Keratinocyte (primary cell): ENCODE results near the gene NSG1. TPM values are rescaled to one million over a fixed set of nuclear protein-coding genes. Genes with fewer than 3 reads are reported as not detected.

Source experiments
- DNase-seq: peaks from one replicate; pipeline ENCODE4 v3.0.0-alpha.2; 2011; ENCODE audit warnings: low read depth, missing footprints, low spot score
- FAIRE-seq: peaks from 2 replicates; lab custom pipeline; 2011; peaks lifted over from hg19 to GRCh38; lab: Jason Lieb, UNC
- H2AFZ ChIP-seq: 2 replicates; pipeline ENCODE4 v1.6.0; 2012; ENCODE audit warnings: low read length, control low read depth, inconsistent platforms; ENCODE audit not compliant: control insufficient read depth
- H3K27ac ChIP-seq: 2 replicates; pipeline ENCODE4 v1.5.1; 2011; ENCODE audit warnings: low read length; ENCODE audit not compliant: control insufficient read depth, insufficient read depth
- H3K27me3 ChIP-seq: 3 replicates; pipeline ENCODE4 v1.6.0; 2011; ENCODE audit warnings: low read length; ENCODE audit not compliant: control insufficient read depth, insufficient read depth; ENCODE audit errors: extremely low read depth
- H3K36me3 ChIP-seq, 2 experiments: 2 replicates in 1 of 2; 3 replicates in 1 of 2; pipeline ENCODE4 v1.5.1; 2011; ENCODE audit warnings: low read length in 2 of 2, mild to moderate bottlenecking in 1 of 2; ENCODE audit not compliant: control insufficient read depth in 2 of 2, insufficient read depth in 2 of 2; ENCODE audit errors: extremely low read depth in 1 of 2
- H3K4me1 ChIP-seq: 3 replicates; pipeline ENCODE4 v1.5.1; 2011; ENCODE audit warnings: low read length; ENCODE audit not compliant: control insufficient read depth, insufficient read depth; ENCODE audit errors: extremely low read depth
- H3K4me2 ChIP-seq: 3 replicates; pipeline ENCODE4 v1.6.0; 2011; ENCODE audit warnings: low read depth, low read length; ENCODE audit not compliant: control insufficient read depth, insufficient read depth; ENCODE audit errors: extremely low read depth
- H3K4me3 ChIP-seq, 3 experiments: fragments of 200-600 bp in 1 of 3; sonication (generic) in 1 of 3; 2 replicates in 2 of 3; 3 replicates in 1 of 3; pipeline ENCODE4 v1.5.1; 2011 to 2016; ENCODE audit warnings: low read length in 3 of 3, mild to moderate bottlenecking in 3 of 3, control low read depth in 2 of 3, inconsistent platforms in 1 of 3, low read depth in 1 of 3, mixed read lengths in 1 of 3, mixed run types in 1 of 3, moderate library complexity in 1 of 3; ENCODE audit not compliant: control insufficient read depth in 2 of 3, insufficient read depth in 2 of 3; ENCODE audit errors: extremely low read depth in 1 of 3
- H3K79me2 ChIP-seq: 2 replicates; pipeline ENCODE4 v1.6.0; 2012; ENCODE audit warnings: low read length; ENCODE audit not compliant: control insufficient read depth, insufficient read depth
- H3K9ac ChIP-seq: 3 replicates; pipeline ENCODE4 v1.6.0; 2011; ENCODE audit warnings: low read length; ENCODE audit not compliant: control insufficient read depth, insufficient read depth; ENCODE audit errors: extremely low read depth
- H3K9me1 ChIP-seq: 3 replicates; pipeline ENCODE4 v1.6.0; 2011; ENCODE audit warnings: low read length; ENCODE audit not compliant: control insufficient read depth, insufficient read depth; ENCODE audit errors: extremely low read depth
- H3K9me3 ChIP-seq: 2 replicates; pipeline ENCODE4 v1.5.1; 2012; ENCODE audit warnings: low read depth, low read length; ENCODE audit not compliant: control insufficient read depth
- H4K20me1 ChIP-seq: 3 replicates; pipeline ENCODE4 v1.6.0; 2011; ENCODE audit warnings: low read length; ENCODE audit not compliant: control insufficient read depth, insufficient read depth; ENCODE audit errors: extremely low read depth
- EZH2 ChIP-seq: IDR thresholded peaks from one replicate; pipeline ENCODE4 v1.6.1; 2012; ENCODE audit warnings: inconsistent platforms, mild to moderate bottlenecking, low read length, moderate library complexity
- dilution Hi-C: fragments of 300-500 bp; cut with MboI; formaldehyde crosslinking; loops from one replicate; pipeline ENCODE4 v1.7.0; 2020; ENCODE audit warnings: low sequenced_read_pairs; ENCODE audit not compliant: extremely low pct_ligation_motif_present
- polyA plus RNA-seq, 5 experiments: library from polyadenylated mRNA; depleted of rRNA in 3 of 5; stranded (reverse) in 3 of 5; stranded (forward) in 1 of 5; unstranded in 1 of 5; fragments of >200 nt; gene quantifications; 1 replicate in 1 of 5; 2 replicates in 3 of 5; 3 replicates in 1 of 5; pipeline versions ENCODE4 v1.2.1 to v1.2.3, GENCODE V29; 2011 to 2012; ENCODE audit warnings: missing spikeins in 2 of 5, low read depth in 1 of 5, low replicate concordance in 1 of 5
- TF ChIP-seq, protein P1 (sequence below), 3 experiments: IDR thresholded peaks in 1 of 3; conservative IDR thresholded peaks in 1 of 3; optimal IDR thresholded peaks in 1 of 3; 2 replicates in 2 of 3; 3 replicates in 1 of 3; pipeline versions ENCODE3 to v1.5.1; 2011; ENCODE audit warnings: low read length in 3 of 3, mild to moderate bottlenecking in 3 of 3, moderate library complexity in 2 of 3, control low read depth in 1 of 3, inconsistent platforms in 1 of 3; ENCODE audit not compliant: insufficient read depth in 2 of 3; ENCODE audit errors: extremely low read depth in 1 of 3

The NSG1 gene
- polyA plus RNA-seq, 1 donor (not counting 4 experiments of a cell fraction or from before 2014, with no cell fraction given), result 49.3 TPM

DNA sequence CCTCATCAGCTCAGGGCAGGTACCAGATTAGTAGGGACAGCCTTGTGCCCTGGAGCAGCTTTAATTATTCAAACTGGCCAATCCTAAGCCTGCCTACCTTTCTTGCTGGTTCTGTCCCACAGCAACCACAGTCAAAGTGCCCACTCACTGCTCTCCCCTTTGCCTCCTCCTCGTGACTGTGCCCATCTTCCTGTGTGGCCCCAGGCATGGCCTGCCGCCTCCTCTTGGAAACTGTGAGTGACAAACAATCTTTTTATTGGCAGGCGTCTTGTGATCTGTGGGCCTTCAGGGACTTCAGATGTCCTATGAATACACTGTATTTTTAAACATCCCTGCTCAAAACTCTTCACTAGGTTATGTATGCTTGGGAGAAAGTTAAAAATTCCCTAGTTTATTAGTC lies 22.8 kb upstream of the NSG1 start:
- Histone ChIP-seq H3K27me3 (peaks cover 4% of the 10 kb centered on the region), H3K4me1 (no peaks in the 10 kb centered on the region), H3K4me3 (no peak overlapping the region), H2AFZ (no peak overlapping the region), H4K20me1 (no peaks in the 10 kb centered on the region), H3K36me3 (no peaks in the 10 kb centered on the region), H3K9me3 (peaks cover 9% of the 10 kb centered on the region), H3K27ac (no peak overlapping the region), H3K9me1 (no peaks in the 10 kb centered on the region), H3K79me2 (no peaks in the 10 kb centered on the region), H3K9ac (no peak overlapping the region), H3K4me2 (no peak overlapping the region)
- dilution Hi-C loops, result no loop called here
- no peak for FAIRE-seq
- TF ChIP-seq, protein P1, sequence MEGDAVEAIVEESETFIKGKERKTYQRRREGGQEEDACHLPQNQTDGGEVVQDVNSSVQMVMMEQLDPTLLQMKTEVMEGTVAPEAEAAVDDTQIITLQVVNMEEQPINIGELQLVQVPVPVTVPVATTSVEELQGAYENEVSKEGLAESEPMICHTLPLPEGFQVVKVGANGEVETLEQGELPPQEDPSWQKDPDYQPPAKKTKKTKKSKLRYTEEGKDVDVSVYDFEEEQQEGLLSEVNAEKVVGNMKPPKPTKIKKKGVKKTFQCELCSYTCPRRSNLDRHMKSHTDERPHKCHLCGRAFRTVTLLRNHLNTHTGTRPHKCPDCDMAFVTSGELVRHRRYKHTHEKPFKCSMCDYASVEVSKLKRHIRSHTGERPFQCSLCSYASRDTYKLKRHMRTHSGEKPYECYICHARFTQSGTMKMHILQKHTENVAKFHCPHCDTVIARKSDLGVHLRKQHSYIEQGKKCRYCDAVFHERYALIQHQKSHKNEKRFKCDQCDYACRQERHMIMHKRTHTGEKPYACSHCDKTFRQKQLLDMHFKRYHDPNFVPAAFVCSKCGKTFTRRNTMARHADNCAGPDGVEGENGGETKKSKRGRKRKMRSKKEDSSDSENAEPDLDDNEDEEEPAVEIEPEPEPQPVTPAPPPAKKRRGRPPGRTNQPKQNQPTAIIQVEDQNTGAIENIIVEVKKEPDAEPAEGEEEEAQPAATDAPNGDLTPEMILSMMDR (optimal IDR thresholded peaks at IDR 0.05 in 1 of 3, IDR thresholded peaks at IDR 0.05 in 1 of 3, conservative IDR thresholded peaks at IDR 0.05 in 1 of 3; ENCODE audit: extremely low read depth in 1 of 3, insufficient read depth in 2 of 3, low read length in 3 of 3), result no peak
- no peak for TF ChIP-seq EZH2
- DNase-seq, result no peak

DNA sequence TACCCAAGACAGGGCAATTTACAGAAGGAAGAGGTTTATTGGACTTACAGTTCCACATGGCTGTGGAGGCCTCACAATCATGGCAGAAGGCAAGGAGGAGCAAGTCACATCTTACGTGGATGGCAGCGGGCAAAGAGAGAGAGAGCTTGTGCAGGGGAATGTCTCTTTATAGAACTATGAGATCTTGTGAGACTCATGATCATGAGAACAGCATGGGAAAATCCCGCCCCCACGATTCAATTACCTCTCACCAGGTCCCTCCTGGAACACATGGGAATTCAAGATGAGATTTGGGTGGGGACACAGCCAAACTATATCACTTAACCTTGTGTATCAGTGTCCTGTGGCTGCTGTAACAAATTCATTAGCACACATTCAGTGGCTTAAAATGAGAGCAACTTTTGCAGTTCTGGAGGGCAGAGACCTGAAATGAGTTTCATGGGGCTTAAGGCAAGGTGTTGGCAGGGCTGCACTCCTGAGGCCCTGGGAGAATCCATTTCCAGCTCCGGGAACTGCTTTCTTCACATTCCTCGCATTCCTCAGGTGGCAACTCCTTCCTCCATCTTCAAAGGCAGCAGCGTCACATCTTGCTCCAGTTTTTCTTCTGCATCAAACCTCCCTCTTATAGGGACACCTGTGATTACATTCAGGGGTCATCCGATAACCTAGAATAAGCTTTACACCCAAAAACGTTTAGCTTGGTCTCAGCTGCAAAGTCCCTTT lies 22.3 kb upstream of the NSG1 start:
- H3K4me2 ChIP-seq, result no peak overlapping the region
- H3K4me1 ChIP-seq, result no peaks in the 10 kb centered on the region
- no peak for FAIRE-seq
- H3K27me3 ChIP-seq, result peaks cover 4% of the 10 kb centered on the region
- peaks cover 9% of the 10 kb centered on the region for H3K9me3 ChIP-seq
- TF ChIP-seq EZH2, result no peak
- TF ChIP-seq, protein P1 (optimal IDR thresholded peaks at IDR 0.05 in 1 of 3, IDR thresholded peaks at IDR 0.05 in 1 of 3, conservative IDR thresholded peaks at IDR 0.05 in 1 of 3; ENCODE audit: extremely low read depth in 1 of 3, insufficient read depth in 2 of 3, low read length in 3 of 3), result no peak
- dilution Hi-C loops, result no loop called here
- H3K4me3 ChIP-seq, result no peak overlapping the region
- no peak overlapping the region for H2AFZ ChIP-seq
- no peak overlapping the region for H3K27ac ChIP-seq
- no peaks in the 10 kb centered on the region for H3K36me3 ChIP-seq
- no peak overlapping the region for H3K9ac ChIP-seq
- no peak for DNase-seq
- no peaks in the 10 kb centered on the region for H3K79me2 ChIP-seq
- H3K9me1 ChIP-seq, result no peaks in the 10 kb centered on the region
- H4K20me1 ChIP-seq, result no peaks in the 10 kb centered on the region
